HFFc6 (cell line): ENCODE measurements around the gene PEX7. TPM values are rescaled to one million over a fixed set of nuclear protein-coding genes. Genes with fewer than 3 reads are reported as not detected.
"Not testable (repeated sequence)": the region's sequence is repeated elsewhere in the genome, so short reads cannot be mapped to it uniquely, and the experiment has no call there.

Experiments
- DNase-seq: peaks from one replicate; pipeline ENCODE4 v3.0.0-alpha.2; 2018
- H3K27ac Mint-ChIP-seq: 2 replicates; pipeline ENCODE4 v1.8.0; 2020; ENCODE audit warnings: mild to moderate bottlenecking, mixed read lengths
- H3K27me3 Mint-ChIP-seq: 2 replicates; pipeline ENCODE4 v1.8.0; 2021; ENCODE audit warnings: mild to moderate bottlenecking, moderate library complexity, mixed read lengths; ENCODE audit not compliant: insufficient read depth
- H3K36me3 Mint-ChIP-seq: 2 replicates; pipeline ENCODE4 v1.8.0; 2021; ENCODE audit warnings: low read depth, mixed read lengths
- H3K4me1 Mint-ChIP-seq: 2 replicates; pipeline ENCODE4 v1.8.0; 2020; ENCODE audit warnings: low read depth, mixed read lengths
- H3K4me3 Mint-ChIP-seq: 2 replicates; pipeline ENCODE4 v1.8.0; 2020; ENCODE audit warnings: mild to moderate bottlenecking, moderate library complexity, mixed read lengths
- H3K9me3 Mint-ChIP-seq: 2 replicates; pipeline ENCODE4 v1.8.0; 2020; ENCODE audit warnings: mild to moderate bottlenecking, mixed read lengths
- CTCF ChIP-seq: fragments of 200-600 bp; sonication (generic); IDR thresholded peaks from 2 replicates; pipeline ENCODE4 v1.5.0; 2021; ENCODE audit warnings: antibody characterized with exemption, mild to moderate bottlenecking
- total RNA-seq, 6 experiments: library from RNA; stranded (reverse); fragmentation: NEBNext Ultra II Directional; extraction: Animal tissue kit (Norgen Biotek cat#: 25700); gene quantifications; 2 replicates in 1 of 6; 3 replicates in 5 of 6; pipeline ENCODE4 v1.2.3, GENCODE V29; 2021

Gene PEX7
- total RNA-seq, 6 experiments from 2014 or later, result 6.4 to 7.6 (median 7.3) TPM

GRCh38 chr6:136955123-136955522 is 132.7 kb downstream of the PEX7 start:
- no peak for TF ChIP-seq CTCF
- Mint-ChIP-seq H3K27ac (no peak overlapping the region), H3K4me1 (peaks cover 6% of the 10 kb centered on the region; the same call in 1 of the 2 replicates), H3K4me3 (no peak overlapping the region), H3K27me3 (no peaks in the 10 kb centered on the region), H3K9me3 (no peaks in the 10 kb centered on the region), H3K36me3 (no peaks in the 10 kb centered on the region)
- no peak for DNase-seq

GRCh38 chr6:136956590-136957544 is 134.5 kb downstream of the PEX7 start:
- Mint-ChIP-seq H3K27ac (no peak overlapping the region), H3K9me3 (no peaks in the 10 kb centered on the region), H3K27me3 (peaks cover 3% of the 10 kb centered on the region; the same call in 1 of the 2 replicates), H3K4me1 (peaks cover 6% of the 10 kb centered on the region; the same call in 1 of the 2 replicates), H3K36me3 (no peaks in the 10 kb centered on the region), H3K4me3 (no peak overlapping the region)
- no peak for DNase-seq
- no peak for TF ChIP-seq CTCF

DNA sequence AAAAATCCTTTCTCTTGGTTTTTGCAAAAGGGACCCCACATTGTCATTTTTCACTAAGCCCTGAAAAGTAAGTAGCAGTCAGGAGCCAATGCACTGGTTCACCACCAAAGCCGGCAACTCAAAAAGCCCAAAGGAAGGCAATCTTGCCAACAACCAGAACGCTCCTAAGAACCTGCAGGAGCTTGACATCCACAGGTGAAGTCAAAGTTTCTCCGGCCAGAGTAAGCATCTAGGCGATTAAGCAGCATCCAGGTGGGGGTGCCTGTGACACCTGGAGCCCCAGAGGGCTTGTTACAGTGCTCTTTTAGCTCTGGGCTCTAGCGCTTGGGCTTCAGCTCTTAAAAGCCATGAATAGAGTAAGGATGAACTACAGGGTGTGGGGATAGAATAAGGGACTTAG is 135.8 kb downstream of the PEX7 start:
- Mint-ChIP-seq H3K4me3 (no peak overlapping the region), H3K27me3 (peaks cover 8% of the 10 kb centered on the region; the same call in 1 of the 2 replicates), H3K9me3 (no peaks in the 10 kb centered on the region), H3K27ac (no peak overlapping the region), H3K4me1 (peaks cover 6% of the 10 kb centered on the region; the same call in 1 of the 2 replicates), H3K36me3 (no peaks in the 10 kb centered on the region)
- DNase-seq, result no peak
- TF ChIP-seq CTCF, result no peak

DNA sequence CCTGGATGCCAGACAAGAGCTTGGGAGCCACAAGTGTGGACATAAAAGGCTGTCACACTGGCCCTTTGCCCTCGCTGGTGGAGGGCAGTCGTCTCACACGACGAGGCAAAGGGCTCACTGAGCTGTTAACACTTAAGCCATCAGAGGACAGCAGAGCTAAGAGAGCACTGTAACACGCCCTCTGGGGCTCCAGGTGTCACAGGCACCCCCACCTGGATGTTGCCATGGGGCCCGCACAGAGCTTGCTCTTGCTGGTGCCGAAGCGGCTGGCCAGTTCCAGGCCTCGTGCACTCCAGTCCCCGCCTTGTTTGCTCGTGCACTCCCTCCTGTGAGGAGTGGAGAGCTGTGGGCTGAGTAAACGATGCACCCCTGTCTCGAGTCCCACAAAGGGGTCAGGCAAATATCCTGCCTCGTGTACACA is 137.1 kb downstream of the PEX7 start:
- Mint-ChIP-seq H3K27ac (no peak overlapping the region), H3K27me3 (peaks cover 8% of the 10 kb centered on the region), H3K9me3 (no peaks in the 10 kb centered on the region), H3K36me3 (no peaks in the 10 kb centered on the region), H3K4me1 (peaks cover 6% of the 10 kb centered on the region; the same call in 1 of the 2 replicates), H3K4me3 (no peak overlapping the region)
- TF ChIP-seq CTCF, result no peak
- no peak for DNase-seq

- not testable (repeated sequence) for H3K27me3 Mint-ChIP-seq, H3K36me3 Mint-ChIP-seq, H3K27ac Mint-ChIP-seq, H3K4me3 Mint-ChIP-seq, DNase-seq, H3K9me3 Mint-ChIP-seq, H3K4me1 Mint-ChIP-seq
Observed at GRCh38 chr6:136959935-136960334, 137.5 kb downstream of the PEX7 start.

GRCh38 chr6:136960781-136961180 is 138.4 kb downstream of the PEX7 start:
- Mint-ChIP-seq H3K27ac (no peak overlapping the region), H3K9me3 (no peaks in the 10 kb centered on the region), H3K4me1 (peaks cover 6% of the 10 kb centered on the region; the same call in 1 of the 2 replicates), H3K36me3 (no peaks in the 10 kb centered on the region), H3K4me3 (no peak overlapping the region), H3K27me3 (peaks cover 12% of the 10 kb centered on the region)
- no peak for TF ChIP-seq CTCF
- DNase-seq, result no peak
